GM21381 (cell line): ENCODE measurements around the gene EPB41L4A.
"Not testable (repeated sequence)": the region's sequence is repeated elsewhere in the genome, so short reads cannot be mapped to it uniquely, and the experiment has no call there.

Source experiments
- ATAC-seq: cut with Tn5 transposase; IDR thresholded peaks from one replicate; pipeline ENCODE4 v1.9.1; 2021; ENCODE audit warnings: mild to moderate bottlenecking, moderate library complexity; ENCODE audit not compliant: unreplicated experiment

EPB41L4A gene

DNA sequence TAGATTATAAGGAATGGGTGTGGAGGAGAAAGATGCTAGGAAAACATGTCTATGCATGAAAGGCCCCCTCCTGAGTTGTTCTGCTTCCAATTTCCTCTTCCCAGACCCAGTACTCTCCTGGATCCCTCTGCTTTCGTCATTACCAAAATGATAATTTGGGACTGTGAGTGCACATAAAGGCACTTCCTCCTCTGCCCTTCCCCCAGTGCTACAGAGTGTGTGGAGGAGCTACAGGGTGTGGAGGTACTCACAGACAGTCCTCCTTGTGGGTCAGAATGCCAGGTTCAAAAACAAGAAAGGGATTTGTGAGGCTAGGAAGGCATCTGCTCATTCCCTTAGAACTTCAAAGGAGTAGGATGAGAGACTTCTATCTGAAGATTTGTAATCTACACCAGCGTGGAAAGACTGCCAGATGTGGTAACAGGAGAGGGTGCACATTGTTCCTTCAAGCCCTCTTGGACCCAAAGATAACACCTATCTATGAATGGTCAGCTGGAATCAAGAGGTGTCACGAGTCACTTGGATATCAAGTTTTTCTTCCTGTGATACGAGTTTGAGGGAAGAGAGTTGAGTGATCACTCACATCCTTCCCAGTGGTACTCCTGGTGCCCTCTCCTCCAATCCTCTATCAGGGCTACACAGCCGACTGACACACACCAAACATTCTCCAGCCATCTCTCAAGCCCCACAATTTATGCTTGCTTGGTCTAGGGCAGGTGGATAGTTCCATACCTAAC lies 201.1 kb downstream of the EPB41L4A start:
- ATAC-seq, result no peak

DNA sequence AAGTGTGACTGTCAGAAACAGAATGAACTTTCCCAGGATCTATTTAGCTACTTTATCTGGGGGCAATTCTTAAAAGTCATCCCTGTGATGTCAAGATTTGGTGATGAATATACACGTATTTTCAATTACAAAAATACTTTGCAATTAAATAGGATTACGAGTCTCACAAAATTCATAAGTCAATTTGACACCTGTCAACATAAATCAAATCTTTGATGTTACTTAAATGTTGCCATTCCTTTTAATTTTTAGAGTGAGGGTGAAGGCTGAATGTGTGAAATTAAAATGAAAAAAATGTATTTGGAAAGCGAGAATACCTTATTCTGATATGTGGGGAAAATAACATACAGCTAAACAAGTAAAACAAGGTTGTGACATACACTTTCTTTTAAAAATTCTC lies 202.9 kb downstream of the EPB41L4A start:
- ATAC-seq, result no peak

DNA sequence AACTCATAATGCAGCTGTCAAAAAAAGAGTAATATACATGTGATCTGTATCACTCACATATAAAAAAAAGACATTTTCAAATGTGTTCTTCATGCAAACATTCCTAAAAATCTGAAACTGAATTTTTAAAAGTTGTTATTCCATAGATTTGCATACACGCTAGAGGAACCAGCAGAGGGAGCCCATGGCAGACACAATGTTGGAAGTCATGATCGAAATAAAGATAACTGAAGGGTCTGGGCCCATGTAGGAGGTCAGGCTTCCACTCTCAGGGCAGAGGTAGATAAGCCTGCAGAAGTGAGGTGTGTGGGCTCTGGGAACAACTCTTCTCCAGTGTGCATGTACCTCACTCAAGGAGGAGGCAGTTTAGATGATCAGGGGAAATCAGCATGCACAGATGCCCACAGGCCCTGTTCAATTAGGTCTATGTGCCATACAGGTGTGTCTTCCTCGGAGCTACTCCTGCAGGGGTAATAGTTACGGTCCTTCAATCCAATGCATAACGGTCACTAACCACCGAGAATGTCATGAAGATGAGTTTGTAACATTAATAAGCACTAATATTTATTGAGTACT lies 208.6 kb downstream of the EPB41L4A start:
- no peak for ATAC-seq

DNA sequence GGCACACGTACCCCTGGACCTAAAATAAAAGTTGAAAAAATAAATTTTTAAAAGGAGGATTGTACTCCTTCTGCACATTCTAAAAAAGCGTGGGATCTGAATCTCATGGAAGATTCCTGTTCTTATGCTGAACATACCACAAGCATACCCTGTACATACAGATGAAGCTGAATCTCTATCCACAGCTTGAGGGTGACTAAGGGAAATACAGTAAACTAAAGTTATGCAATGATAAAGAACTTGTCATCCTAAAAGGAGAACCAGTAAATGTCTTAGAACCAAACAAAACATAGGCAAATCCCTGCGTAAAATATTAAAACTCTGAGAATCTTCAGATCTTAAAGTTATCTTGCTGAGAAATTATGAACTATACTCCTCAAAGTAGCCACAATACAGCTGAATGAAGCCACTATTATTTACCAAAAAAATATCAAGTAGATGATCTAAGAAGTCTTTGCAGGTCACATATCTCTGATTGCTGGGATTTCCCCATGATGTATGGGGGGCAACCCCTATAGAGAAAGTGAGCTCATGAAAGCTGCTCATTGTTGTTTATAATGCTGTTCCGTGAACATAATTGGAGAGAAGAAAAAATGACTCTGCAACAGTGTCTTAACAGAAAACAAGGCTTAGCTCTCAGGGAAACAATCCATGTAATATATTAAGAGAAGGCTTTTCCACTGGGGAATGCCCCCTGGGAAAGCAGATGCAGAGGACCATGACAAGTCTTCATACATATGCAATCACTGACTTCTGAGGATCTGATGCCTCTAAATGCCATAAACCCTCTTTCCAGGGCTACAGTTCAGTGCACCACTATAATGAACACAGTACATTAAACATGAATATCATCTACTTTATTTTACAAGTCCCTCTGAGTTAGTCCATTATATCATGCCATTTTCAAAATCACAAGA lies 210.1 kb downstream of the EPB41L4A start:
- ATAC-seq, result no peak

DNA sequence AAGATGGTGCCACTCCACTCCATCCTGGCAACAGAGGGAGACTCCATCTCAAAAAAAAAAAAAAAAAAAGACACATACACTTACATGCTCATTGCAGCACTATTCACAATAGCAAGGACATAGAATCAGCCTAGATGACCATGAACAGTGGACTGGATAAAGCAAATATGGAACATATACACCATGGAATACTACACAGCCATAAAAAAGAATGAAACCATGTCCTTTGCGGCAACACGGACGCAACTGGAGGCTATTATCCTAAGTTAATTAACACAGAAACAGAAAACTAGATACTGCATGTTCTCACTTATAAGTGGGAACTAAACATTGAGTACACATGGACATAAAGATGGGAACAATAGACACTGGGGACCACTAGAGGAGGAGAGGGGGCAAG lies 210.9 kb downstream of the EPB41L4A start:
- ATAC-seq, result not testable (repeated sequence)

DNA sequence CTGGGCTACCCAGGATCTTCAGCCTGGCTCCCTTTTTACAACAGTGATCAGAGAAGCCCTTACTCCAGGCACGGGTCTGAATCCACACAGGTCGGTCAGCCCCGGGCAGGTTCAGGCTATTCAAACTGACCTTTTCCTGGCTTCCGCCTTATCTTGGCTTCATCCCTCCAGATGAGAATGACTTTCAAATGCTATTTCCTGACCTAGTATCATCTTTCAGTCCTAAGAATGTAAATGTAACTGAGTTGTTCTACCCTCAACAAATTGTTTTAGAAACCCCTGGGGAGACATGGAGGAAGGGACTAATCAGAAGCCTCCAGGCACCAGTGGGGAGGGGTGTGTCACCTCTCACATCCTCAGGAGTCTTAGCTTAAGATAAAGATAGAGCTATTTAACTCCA lies 213.2 kb downstream of the EPB41L4A start:
- no peak for ATAC-seq

DNA sequence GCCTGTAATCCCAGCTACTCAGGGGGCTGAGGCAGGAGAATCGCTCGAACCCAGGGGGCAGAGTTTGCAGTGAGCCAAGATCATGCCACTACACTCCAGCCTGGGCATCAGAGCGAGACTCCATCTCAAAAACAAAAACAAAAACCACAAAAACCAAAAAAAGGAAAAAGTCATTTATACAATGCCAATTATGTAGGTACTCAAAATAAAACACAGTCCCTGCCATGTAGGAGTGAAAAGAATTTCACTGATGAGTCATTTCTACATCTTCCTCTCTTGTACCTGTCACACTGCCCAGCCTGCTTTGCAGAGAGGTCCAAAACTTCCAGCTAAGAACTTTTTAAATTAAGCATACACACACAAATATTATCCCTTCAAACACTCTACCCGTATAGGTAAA lies 215.8 kb downstream of the EPB41L4A start:
- no peak for ATAC-seq

DNA sequence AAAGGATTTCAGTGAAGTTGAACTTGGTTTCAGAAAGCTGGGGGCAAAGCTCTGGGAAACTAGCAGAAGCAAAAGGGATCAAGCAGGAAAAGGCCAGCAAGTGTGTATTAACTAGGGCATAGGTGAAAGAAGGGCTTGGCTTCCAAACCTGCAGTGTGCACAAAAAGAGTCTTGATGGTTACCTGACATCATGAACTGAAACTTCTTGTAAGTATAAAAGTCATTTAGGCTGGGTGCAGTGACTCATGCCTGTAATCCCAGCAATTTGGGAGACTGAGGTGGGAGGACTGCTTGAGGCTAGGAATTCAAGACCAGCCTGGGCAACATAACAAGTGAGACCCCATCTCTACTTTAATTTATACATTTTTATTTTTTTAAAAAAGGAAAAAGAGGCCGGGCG lies 216.4 kb downstream of the EPB41L4A start:
- no peak for ATAC-seq

DNA sequence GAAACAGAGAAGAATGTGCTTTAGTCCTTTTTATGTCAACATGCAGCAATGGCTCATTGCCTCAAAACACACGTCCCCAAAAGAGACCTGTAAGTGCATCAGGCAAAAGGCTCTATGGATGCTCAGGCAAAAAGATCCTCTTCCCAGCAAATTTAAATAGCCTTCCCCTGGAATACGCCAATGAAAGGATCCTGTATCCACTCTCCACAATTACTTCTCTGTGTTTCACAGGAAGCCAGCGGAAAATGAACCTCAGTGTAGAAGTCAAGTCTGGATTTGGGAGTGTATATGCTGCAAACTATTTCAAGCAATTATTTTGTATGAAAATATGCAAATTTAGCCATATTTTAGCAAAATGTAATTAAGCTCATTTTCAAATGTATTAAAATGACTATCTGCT lies 217.9 kb downstream of the EPB41L4A start:
- no peak for ATAC-seq

DNA sequence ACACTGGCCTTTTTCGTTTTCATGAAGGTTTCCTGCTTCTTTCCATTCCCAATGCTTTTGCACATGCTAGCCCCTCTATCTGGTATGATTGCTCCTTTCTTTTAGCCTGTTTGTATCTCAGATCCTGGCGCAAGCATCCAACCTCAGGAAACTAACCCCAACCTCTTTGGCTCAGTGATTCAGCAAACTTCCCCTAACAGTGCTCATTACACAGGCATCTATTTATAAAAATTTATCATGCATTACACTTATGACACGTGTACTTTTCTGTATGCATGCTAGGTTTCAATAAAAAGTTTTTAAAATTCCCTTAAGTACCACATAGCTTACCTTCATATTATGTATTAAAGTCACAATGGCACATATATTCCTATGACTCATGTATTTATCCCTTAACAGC lies 218.9 kb downstream of the EPB41L4A start:
- ATAC-seq, result no peak

DNA sequence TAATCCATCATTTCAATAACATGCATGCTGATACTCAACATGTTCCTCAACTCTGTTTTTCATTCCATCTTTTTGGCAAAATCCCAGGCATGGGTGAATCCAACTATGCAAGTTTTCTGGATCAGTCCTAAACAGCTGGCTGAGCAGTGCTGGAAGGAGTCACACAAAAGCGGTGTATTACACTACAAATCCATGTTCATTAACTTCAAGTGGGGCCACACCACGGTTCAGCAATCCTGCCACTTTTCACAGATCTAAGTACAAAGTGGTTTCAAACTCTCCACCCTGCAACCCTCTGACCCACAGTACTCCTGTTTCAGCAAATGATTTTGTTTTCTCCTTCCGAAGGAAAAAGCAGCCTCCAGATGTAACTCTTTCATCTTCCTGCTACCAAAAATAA lies 222.5 kb downstream of the EPB41L4A start:
- ATAC-seq, result no peak

DNA sequence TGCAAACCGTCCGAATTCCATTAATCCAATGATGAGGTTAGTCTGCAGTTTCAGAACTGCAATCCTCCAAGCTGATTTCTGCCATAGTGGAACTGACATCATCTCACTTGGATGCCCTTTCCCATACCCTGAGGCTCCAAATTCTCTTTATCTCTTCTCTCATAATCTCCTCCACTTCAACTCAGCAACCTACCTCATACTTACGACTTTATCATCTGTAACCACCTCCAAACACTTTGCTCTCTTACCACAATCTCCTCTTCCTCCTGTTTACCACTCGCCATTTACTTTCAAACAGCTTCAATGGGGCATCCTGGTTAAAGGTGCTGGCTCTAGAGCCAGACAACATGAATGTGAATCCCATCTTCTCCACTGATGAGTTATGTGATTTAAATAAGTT lies 223.2 kb downstream of the EPB41L4A start:
- ATAC-seq, result no peak

DNA sequence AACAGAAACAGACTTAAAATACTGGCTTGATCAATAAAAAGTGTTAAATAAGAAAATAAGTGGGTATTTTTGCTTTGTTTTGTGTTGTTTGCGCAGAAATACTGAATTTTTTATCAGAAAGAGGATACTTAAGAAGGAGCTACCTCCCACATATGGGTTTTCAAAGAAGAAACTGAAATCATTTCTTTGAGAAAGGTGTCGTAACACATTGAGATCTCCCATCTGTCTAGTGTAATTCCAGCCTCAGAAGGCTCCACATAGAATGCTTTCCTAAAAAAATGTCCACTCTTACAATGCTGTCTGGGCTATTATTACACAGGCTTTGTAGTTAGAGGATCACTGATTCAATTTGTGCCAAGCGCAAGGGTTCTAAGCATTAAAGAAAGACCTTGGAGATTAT lies 226.2 kb downstream of the EPB41L4A start:
- no peak for ATAC-seq

DNA sequence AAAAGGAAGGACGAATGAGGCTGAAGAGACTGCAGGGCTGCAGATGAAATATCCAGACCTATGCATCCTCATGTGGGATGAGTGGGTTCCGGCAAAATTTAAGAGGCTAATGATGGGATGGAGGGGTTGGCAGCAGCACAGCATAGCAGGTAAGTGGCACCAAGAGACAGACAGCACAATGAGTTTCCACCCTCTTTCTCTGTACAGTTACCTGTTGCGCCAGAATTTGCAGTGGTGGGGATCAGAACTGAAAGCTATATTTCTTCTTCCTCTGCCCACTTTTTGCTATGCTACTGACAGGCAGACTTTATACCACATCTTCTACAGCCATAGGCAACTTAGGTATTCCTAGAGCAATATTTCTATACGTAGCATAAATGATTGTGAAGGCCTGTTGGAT lies 227.0 kb downstream of the EPB41L4A start:
- ATAC-seq, result no peak

DNA sequence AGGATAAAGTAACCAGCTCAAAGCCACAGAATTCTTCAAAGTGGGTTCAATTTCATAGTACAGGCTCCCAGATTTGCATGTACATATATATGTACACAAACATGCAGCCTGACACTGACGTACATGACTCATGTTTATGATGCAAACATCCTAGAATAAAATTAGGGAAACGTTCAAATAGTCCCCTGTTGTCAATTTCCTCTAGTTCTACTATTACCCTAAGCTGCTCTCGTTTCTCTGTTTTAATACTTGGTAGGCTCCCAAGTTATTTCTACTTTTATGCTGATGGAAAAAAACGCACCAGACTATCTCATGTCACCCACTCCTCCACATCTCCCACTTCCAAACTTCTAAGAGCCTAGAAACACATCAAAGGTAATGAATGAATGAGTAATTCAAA lies 229.7 kb downstream of the EPB41L4A start:
- ATAC-seq, result no peak

DNA sequence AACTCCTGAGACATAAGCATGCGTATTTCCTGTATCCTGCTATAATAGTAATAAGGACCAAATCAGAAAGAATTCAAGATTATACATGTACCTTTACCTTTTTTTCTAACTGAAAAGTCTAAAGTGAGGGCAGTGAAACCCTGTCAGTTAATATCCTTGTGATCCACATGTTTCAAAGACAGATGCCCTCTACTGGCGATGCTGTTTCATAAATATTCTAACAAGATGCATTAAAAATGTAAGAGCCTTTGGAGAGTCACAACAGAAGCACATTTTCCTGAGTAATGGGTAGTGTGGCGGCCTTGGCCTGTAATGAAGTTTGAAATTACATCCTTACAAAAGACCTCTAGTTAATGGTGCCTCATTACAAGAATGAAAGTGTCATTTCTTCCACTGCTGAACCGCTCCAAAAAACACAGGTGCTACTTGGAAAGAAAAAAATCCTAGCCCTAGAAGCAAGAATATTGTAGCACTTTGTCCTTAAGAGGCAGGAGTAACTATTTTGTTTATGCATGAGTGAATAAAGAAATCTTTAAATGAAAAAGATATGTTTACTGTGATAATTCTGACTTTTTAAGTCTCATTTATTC lies 232.6 kb downstream of the EPB41L4A start:
- no peak for ATAC-seq

DNA sequence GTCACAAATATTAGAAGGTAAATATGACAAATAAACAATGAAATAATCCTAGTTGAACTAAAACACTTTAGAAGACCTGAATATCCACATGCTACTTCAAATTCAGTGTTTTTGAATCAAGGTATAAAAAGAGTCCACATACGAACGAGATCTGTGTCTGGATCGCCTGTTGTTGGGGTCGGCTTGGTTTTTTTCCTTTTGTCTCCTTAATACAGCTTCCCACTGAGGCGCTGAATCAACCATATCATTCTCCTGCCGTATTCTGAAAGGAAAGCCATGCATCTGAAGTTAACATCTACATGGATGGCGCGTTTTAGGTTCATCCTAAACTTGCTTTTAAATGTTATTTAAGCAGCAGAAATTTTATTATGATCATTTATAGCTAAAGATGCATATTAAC lies 235.2 kb downstream of the EPB41L4A start:
- no peak for ATAC-seq

DNA sequence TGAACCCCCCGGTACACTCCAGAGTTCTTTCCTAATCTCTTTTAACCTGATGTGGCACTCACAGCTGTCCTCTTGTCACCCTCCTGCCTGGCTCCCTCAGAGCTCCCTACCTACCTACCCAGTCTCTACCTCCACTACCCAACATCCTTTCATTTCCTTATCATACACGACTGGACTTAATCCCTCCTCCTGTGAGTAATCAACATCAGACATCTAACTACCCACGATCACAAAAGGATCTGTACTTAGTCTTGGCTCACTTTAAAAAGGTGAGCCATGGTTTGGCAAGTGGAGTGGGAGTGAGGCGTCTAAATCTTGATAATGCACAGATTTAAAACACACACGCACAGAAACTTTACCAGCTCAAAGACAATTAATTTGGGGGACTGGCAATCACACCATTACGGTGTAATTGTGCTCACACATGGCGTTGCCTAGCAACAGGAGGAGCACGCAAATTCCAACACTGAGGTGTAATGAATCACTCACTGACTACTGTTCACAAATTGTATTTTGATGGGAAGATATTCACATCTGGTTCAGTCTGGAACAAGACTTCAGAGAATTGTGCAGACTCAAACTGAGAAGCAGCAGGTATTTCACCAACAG lies 235.9 kb downstream of the EPB41L4A start:
- ATAC-seq, result no peak

DNA sequence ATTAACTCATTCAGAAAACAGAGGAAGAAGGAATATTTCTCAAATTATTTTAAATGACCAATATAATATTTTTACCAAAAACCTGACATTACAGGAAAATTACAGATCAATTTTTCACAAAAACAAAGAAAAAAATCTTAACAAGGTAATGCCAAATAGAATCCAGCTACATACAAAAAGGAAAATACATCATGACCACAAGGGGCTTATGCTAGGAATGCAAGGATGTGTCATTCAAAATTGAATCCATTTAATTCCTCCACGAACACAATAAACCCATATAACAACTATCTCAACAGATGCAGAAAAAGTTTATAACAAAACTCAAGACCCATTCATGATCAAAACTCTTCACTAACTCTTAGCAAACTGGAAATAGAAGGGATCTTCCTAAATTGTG lies 239.8 kb downstream of the EPB41L4A start:
- no peak for ATAC-seq

DNA sequence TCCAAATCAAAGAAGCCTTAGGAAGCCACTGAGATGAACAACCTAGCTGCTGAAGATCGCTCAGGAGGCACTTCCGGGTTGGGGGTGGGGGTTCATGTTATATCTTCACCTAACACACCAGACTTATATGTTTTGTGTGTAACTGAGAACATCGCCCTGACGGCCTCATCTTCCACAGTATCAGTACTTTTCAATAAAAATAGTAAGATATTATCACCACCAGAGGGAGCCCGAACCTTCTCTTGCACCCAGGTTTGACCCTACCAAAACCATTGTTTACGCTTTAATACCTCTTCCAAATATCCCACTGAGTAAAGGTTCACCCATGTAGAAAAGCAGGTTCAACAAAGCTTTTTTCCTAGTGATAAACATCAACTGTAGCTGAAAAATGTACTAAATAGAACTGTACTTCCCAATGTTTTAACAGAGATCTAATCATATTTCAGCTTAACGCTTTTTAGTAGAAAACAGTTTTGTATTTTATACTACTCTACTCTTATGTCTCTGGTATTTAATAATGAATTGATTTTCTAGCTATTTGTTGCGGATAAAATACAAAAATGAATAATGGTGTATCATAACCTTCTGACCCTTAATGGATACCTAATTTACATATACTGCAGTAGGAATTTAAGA lies 244.0 kb downstream of the EPB41L4A start:
- peak; percentile 92 for ATAC-seq
